Measurements from ENCODE around the gene RIIAD1.

The RIIAD1 gene

DNA sequence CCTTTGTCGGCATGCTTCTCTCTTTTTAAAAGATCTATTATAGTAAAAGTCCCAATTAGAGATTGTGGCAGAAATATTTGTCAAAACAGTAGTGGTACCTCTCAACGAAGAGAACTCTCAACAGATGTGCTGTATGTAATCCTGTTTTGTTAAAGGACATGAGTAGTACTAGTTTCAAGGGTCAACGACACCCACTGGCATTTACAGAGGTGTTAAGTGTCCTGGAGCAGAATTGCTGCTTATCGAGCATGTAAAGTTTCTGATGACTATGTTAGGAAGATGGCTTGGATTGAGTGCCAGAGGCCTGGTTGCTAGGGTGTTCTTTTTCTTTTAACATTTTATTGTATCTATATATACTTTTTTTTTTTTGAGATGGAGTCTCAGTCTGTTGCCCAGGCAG, 31.8 kb upstream of the RIIAD1 start:
- TF ChIP-seq, protein P1, sequence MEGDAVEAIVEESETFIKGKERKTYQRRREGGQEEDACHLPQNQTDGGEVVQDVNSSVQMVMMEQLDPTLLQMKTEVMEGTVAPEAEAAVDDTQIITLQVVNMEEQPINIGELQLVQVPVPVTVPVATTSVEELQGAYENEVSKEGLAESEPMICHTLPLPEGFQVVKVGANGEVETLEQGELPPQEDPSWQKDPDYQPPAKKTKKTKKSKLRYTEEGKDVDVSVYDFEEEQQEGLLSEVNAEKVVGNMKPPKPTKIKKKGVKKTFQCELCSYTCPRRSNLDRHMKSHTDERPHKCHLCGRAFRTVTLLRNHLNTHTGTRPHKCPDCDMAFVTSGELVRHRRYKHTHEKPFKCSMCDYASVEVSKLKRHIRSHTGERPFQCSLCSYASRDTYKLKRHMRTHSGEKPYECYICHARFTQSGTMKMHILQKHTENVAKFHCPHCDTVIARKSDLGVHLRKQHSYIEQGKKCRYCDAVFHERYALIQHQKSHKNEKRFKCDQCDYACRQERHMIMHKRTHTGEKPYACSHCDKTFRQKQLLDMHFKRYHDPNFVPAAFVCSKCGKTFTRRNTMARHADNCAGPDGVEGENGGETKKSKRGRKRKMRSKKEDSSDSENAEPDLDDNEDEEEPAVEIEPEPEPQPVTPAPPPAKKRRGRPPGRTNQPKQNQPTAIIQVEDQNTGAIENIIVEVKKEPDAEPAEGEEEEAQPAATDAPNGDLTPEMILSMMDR (IDR thresholded peaks at IDR 0.05) = no peak

DNA sequence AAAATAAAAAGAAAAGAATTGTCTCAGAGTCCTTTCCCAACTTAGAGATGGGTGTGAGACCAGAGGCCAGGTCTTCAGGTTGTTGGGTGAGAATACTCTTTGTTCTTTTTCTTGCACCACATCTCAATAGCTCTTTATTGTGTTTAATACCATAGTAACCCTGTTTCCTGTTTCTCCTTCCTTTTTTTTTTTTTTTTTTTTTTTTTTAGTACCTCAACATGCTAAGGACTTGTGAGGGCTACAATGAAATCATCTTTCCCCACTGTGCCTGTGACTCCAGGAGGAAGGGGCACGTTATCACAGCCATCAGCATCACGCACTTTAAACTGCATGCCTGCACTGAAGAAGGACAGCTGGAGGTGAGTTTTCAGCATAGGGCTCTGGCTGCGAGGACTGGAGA, 29.1 kb upstream of the RIIAD1 start:
- TF ChIP-seq, protein P1 (IDR thresholded peaks at IDR 0.05) = no peak

DNA sequence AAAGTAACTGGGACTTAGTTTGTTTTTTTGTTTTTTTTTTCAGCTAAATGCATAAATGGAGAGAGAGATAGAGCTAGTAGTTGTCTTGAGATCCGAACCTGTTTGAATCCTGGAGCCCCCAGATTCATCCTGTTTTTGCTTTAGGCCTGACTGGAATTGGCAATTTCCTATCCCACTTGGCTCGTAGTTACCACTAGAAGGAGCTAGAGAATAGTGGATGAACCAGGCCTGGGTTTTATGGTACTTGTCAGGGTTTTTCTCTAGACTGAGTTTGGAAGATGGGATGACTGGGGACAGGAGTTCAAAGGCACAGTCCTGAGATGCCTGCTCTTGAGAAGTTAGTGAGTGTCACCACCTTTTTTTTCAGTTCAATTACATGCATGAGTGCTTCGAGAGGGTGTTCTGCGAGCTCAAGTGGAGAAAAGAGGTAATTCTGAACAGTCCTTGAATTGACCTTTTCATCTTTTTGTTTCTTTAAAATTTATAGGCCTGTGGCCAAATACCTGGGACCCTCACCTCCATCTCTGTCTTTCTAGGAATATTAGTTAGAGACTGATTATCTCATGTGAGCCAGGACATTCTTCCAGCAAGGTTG, 28.2 kb upstream of the RIIAD1 start:
- TF ChIP-seq, protein P1 (IDR thresholded peaks at IDR 0.05) = peak; percentile 78

DNA sequence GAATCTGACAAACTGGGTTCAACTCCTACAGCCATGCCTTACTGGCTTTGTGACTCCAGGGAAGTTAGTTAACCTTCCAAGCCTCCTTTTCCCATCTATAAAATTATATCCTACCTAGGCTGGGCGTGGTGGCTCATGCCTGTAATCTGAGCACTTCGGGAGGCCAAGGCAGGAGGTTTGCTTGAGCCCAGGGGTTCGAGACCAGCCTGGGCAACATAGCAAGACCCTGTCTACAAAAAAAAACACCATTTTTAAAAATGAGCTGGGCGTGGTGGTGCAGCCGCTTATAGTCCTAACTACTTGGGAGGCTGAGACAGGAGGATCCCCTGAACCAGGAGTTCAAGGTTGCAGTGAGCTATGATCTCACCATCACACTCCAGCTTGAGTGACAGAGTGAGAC, 19.8 kb upstream of the RIIAD1 start:
- TF ChIP-seq, protein P1 (IDR thresholded peaks at IDR 0.05) = no peak

DNA sequence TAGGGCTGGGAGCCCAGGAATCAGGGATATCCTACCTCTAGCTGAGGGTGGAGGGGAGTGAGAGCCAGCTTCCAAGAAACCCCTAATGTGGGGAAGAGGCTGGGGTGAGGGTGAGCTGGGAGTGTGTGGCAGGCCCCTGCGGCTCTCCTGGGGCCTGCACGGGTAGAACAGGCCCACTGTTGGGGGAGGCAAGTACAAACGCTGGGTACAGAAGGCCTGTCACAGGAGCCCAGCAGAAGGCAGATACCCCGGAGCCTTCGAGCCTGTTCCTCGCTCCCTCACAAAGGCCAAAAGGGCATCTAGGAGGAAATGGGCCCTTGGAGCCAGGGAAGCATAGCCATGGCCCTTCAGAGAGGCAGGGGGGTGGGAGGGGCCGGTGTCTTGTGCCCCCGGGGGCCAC, 18.4 kb upstream of the RIIAD1 start:
- TF ChIP-seq, protein P1 (IDR thresholded peaks at IDR 0.05) = no peak

DNA sequence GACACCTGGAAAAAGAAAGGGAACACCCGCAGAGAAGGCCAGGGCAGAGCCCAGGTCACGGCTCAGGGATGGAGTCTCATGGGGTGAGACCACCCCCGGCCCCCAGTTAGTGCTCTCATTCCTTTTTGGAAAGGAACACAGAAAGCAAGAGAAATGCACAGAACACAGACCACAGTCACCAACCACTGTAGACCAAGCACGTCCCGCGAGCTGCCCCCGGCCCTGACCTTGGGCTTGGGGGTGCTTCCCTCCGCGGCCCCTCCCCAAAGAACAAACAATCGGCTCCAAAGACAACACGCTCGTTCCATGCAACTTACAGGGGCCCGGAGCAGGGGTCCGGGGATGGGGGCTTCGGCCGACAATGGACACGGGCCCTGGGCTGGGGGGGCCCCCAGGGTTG, 17.5 kb upstream of the RIIAD1 start:
- TF ChIP-seq, protein P1 (IDR thresholded peaks at IDR 0.05) = no peak

DNA sequence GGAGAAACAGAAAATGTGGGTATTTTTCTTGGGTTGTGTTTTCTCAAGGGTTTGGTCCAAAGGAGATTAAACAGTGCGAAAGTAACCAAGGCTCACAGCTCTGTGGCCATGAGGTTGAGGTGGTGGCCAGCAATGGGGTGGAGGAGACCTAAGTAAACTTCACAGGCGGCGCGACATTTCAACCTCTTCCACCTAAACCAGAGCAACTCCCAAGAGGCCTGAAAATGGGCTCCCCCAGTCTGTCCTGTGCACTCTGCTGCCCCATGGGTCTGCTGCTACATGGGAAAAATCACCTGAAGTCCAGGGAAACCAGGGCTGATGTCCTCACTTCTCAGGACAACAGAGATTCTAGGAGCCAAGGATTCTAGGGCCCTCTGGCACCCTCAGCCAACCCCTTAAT, 17.1 kb upstream of the RIIAD1 start:
- TF ChIP-seq, protein P1 (IDR thresholded peaks at IDR 0.05) = no peak

DNA sequence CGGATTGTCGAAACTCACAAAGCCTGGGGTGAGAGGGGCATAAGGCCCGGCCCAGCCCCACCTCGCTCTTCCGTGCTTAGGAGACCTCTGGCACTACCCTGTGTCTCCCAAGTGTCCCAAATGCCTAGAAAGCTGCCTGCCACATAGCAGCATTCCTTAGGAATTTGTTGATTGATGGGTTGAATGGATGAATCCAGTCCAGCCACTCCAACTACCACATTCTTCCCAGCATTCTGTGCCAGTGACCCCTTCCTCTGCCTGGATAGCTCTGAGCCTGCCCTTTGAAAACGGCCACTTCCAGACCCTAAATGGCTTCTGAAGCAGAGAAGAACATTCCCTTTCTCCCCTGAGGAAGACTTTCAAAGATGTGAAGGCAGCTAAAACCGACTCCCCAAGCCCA, 16.2 kb upstream of the RIIAD1 start:
- TF ChIP-seq, protein P1 (IDR thresholded peaks at IDR 0.05) = no peak

All from LNCAP (cell line).